Naive B cell (primary cell): Measurements from ENCODE around the gene SRCAP. TPM values are rescaled to one million over a fixed set of nuclear protein-coding genes. Genes with fewer than 3 reads are reported as not detected.

Experiments used
- ATAC-seq, 2 donors: fragments of 150-1000 bp; cut with Tn5 transposase; 2 replicates each; pipeline ENCODE4 v1.10.0; 2021; ENCODE audit warnings: low read depth in 2 of 2, mild to moderate bottlenecking in 2 of 2, moderate library complexity in 2 of 2
- DNase-seq: peaks from one replicate; pipeline ENCODE4 v3.0.0; 2022
- H3K27ac Mint-ChIP-seq, 6 donors: one replicate each; pipeline ENCODE4 v1.8.0; 2020 to 2022; ENCODE audit warnings: mild to moderate bottlenecking in 6 of 6, mixed read lengths in 6 of 6, moderate library complexity in 5 of 6, inconsistent platforms in 2 of 6
- H3K27me3 Mint-ChIP-seq, 3 donors: one replicate each; pipeline ENCODE4 v1.8.0; 2021 to 2022; ENCODE audit warnings: mixed read lengths in 3 of 3, mild to moderate bottlenecking in 1 of 3
- H3K36me3 Mint-ChIP-seq, 2 donors: one replicate each; pipeline ENCODE4 v1.8.0; 2020 to 2022; ENCODE audit warnings: mixed read lengths in 2 of 2, inconsistent platforms in 1 of 2, mild to moderate bottlenecking in 1 of 2
- H3K4me1 Mint-ChIP-seq, 3 donors: one replicate each; pipeline ENCODE4 v1.8.0; 2020 to 2022; ENCODE audit warnings: mixed read lengths in 3 of 3, inconsistent platforms in 1 of 3, mild to moderate bottlenecking in 1 of 3, moderate library complexity in 1 of 3
- H3K4me3 Mint-ChIP-seq, 8 donors: one replicate each; pipeline ENCODE4 v1.8.0; 2020 to 2022; ENCODE audit warnings: mild to moderate bottlenecking in 8 of 8, mixed read lengths in 8 of 8, moderate library complexity in 8 of 8, inconsistent platforms in 2 of 8
- H3K9me3 Mint-ChIP-seq, 7 donors: one replicate each; pipeline ENCODE4 v1.8.0; 2020 to 2022; ENCODE audit warnings: mixed read lengths in 7 of 7, mild to moderate bottlenecking in 5 of 7, inconsistent platforms in 2 of 7, moderate library complexity in 1 of 7
- polyA plus RNA-seq, 6 donors: library from polyadenylated mRNA; unstranded; fragments of 300-500 nt; fragmentation: Illumina TruSeq; gene quantifications; one replicate each; pipeline ENCODE4 v1.2.3, GENCODE V29; 2021; ENCODE audit warnings: low read depth in 6 of 6

Gene SRCAP
- polyA plus RNA-seq, 6 donors from 2014 or later: 11.9 to 41.5 (median 14.8) TPM; not detected in 1

DNA sequence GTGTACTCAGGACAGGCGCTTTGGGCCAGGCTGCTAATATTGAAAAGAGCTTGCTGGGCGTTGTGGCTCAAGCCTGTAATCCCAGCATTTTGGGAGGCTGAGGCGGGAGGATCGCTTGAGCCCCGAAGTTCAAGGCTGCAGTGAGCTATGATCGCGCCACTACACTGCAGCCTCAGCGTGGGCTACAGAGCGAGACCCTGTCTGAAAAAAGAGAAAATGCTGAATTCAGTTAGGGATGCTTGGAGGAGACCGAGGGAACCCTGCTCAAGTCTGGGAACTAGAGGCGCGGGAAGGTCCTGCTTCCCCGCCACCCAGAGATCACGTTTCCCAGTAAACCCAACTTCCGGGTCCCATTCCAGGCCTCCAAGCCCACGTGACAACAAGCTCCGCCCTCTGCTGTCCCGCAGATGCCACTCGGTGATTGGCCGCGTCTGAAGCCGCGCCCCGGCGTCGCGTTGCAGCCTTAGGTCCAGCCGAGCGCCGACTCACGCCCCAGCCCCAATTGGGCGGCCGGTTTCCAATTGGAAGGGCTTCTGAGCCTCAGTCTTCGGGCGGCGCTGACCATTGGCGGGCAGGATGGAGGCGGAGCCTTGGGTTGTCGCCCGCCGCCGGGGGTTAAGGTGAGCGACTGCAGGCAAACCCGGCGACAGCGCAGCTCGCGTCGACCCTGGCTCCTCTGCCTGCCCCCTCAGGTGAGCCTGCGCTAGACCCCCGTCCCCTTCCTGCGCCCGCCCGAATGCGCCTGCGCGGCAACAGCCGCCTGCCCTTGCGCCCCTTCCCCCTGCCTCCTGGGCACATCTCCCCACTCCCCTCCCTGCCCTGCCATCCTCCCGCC is 49.0 kb downstream of the SRCAP start, which contains the start of gene PHKG2:
Gene PHKG2, plus strand, starts transcription at position 627 of the 835 bp plus-strand sequence. CDS start 396 bp downstream, outside the sequence.
- Mint-ChIP-seq H3K9me3 (no peaks in the 10 kb centered on the region), H3K4me1 (peaks cover 23 to 32% (median 29%) of the 10 kb centered on the region in 3 donors), H3K36me3 (peaks cover 5 to 8% of the 10 kb centered on the region in 2 donors), H3K4me3 (peak within 1 kb of the TSS; percentile 88 to 97 (median 94)), H3K27ac (peak within 1 kb of the TSS; percentile 84 to 95 (median 88)), H3K27me3 (no peaks in the 10 kb centered on the region)
- ATAC-seq (peak; percentile 99), DNase-seq (peak; percentile 96)

DNA sequence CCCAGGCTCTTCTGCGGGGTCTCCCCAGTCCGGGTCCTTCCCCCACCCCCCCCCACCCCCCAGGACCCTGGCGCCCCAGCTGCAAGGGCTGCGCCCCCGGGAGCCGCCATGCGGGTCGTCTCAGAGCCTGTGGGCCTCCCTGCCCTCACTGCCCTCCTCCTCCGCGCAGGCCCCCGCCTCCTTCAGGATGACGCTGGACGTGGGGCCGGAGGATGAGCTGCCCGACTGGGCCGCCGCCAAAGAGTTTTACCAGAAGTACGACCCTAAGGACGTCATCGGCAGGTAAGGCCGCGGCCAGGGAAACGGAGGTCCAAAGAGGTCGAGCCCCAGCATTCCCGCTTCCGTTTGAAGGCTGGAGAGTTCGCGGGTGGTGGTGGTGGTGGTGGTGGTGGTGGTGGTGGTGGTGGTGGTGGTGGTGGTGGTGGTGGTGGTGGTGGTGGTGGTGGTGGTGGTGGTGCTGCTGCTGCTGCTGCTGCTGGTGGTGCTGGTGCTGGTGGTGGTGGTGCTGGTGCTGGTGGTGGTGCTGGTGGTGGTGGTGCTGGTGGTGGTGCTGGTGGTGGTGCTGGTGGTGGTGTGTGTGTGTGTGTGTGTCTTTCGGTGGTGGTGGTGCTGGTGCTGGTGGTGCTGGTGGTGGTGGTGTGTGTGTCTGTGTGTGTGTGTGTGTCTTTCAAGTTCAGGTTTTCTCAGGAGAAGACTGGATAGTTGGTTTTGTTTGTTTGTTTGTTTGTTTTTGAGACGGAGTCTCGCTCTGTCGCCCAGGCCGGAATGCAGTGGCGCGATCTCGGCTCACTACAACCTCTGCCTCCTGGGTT is 49.9 kb downstream of the SRCAP start:
- Mint-ChIP-seq H3K4me1 (peaks cover 23 to 32% (median 29%) of the 10 kb centered on the region in 3 donors), H3K36me3 (peaks cover 5 to 8% of the 10 kb centered on the region in 2 donors), H3K4me3 (peak overlapping the region; percentile 88 to 97 (median 94)), H3K27ac (peak overlapping the region in 4 of 6 donors; percentile 76 to 95 (median 87)), H3K9me3 (no peaks in the 10 kb centered on the region), H3K27me3 (no peaks in the 10 kb centered on the region)
- no peak for ATAC-seq
- DNase-seq: no peak

DNA sequence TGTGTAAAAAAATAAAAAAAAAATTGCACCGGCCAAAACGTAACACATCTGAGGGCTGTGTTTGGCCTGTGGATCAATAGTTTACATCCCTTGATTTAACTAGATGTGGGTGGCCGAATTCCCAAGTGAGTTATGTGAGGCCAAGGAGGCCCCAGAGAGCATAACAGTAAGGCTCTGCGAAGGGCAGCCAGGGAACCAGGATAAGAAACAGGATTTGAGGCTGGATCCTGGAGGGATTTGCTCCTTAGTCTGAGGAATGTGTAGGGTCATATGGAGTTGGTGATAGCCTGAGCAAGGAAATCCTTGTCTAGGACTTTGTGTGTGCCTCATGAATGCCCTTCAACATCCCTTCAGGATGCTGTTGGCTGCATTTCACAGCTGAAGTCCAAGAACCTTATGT is 51.2 kb downstream of the SRCAP start:
- Mint-ChIP-seq H3K9me3 (no peaks in the 10 kb centered on the region), H3K36me3 (peaks cover 5 to 8% of the 10 kb centered on the region in 2 donors), H3K4me3 (peak overlapping the region in 7 of 8 donors; percentile 9 to 96 (median 92)), H3K27ac (peak overlapping the region in 1 of 6 donors; percentile 33), H3K27me3 (no peaks in the 10 kb centered on the region), H3K4me1 (peaks cover 23 to 32% (median 29%) of the 10 kb centered on the region in 3 donors)
- DNase-seq (no peak), ATAC-seq (no peak)

DNA sequence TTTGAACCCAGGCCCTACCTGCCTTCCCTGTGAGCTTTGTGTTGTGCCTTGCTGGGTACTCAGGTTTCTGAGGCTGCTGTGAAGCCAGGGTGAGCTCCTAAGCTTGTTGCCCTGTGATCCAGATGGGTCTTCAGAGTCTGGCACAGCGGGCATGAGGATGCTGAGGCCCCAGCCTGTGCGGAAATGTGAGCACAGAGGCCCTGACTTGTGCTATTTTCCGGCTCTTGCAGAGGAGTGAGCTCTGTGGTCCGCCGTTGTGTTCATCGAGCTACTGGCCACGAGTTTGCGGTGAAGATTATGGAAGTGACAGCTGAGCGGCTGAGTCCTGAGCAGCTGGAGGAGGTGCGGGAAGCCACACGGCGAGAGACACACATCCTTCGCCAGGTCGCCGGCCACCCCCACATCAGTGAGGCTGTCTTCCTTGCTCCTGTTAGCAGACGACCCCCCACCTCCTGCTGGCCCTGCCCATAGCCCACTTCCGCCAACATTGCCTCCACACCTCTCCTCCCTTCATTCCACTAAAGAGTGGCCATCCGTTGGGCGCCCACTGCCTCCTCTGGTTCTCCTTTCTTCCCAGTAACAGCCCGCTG is 52.0 kb downstream of the SRCAP start:
- no peak overlapping the region for H3K27ac Mint-ChIP-seq
- DNase-seq (no peak), ATAC-seq (no peak)
- peaks cover 23 to 32% (median 29%) of the 10 kb centered on the region in 3 donors for H3K4me1 Mint-ChIP-seq
- no peaks in the 10 kb centered on the region for H3K27me3 Mint-ChIP-seq
- H3K36me3 Mint-ChIP-seq: peaks cover 5 to 8% of the 10 kb centered on the region in 2 donors
- peak overlapping the region in 4 of 8 donors; percentile 20 to 92 (median 36) for H3K4me3 Mint-ChIP-seq
- H3K9me3 Mint-ChIP-seq: no peaks in the 10 kb centered on the region

DNA sequence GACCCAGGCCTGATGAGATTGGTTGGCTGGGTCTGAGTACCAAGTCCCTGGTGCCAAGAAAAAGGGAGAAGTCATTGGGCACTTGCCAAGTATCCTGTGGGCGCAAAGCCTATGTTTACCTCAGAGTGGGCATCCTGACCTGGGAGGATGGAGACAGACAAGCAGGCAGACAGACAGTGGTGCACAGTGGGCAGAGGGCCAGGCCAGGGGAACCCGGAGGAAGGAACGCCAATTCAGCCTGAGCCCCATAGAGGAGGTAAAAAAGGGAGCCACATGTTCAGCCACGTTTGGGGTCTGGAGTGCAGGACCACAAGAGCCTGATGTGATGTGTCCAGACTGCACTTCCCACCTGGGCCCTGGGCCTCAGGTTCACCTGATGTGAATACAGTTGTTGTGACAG is 54.6 kb downstream of the SRCAP start:
- no peaks in the 10 kb centered on the region for H3K27me3 Mint-ChIP-seq
- H3K4me1 Mint-ChIP-seq: peaks cover 12 to 28% (median 18%) of the 10 kb centered on the region in 3 donors
- H3K9me3 Mint-ChIP-seq: no peaks in the 10 kb centered on the region
- H3K4me3 Mint-ChIP-seq: no peak overlapping the region
- ATAC-seq (no peak), DNase-seq (no peak)
- H3K27ac Mint-ChIP-seq: peak overlapping the region in 1 of 6 donors; percentile 14
- peaks cover 5 to 8% of the 10 kb centered on the region in 2 donors for H3K36me3 Mint-ChIP-seq

DNA sequence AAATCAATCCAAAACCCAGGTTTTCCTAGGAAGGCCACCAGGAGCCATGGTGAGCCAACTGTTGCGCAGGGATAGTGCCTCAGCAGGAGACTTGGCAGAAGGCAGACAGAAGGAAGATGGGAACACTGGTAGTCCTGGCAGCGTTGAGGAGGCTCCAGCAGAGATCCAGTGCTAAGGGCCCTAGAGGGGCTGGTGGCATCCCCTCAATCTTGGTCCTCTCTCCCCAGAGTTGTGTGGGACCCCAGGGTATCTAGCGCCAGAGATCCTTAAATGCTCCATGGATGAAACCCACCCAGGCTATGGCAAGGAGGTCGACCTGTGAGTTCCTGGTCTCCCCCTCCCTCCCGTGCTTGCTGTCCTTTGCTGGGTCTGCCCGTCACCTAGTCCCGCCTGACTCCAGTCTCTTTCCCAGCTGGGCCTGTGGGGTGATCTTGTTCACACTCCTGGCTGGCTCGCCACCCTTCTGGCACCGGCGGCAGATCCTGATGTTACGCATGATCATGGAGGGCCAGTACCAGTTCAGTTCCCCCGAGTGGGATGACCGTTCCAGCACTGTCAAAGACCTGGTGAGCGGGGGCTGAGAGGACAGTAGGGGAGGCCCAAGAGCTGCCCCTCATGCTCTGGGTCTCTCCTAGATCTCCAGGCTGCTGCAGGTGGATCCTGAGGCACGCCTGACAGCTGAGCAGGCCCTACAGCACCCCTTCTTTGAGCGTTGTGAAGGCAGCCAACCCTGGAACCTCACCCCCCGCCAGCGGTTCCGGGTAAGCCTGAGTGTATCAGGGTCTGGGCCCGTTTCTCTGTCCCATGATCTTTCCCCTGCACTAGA is 57.2 kb downstream of the SRCAP start:
- no peak for DNase-seq
- Mint-ChIP-seq H3K36me3 (peaks cover 5 to 6% of the 10 kb centered on the region in 2 donors), H3K9me3 (no peaks in the 10 kb centered on the region), H3K4me3 (peak overlapping the region in 1 of 8 donors; percentile 21), H3K4me1 (peaks cover 19 to 29% (median 24%) of the 10 kb centered on the region in 3 donors), H3K27ac (peak overlapping the region in 1 of 6 donors; percentile 42), H3K27me3 (no peaks in the 10 kb centered on the region)
- no peak for ATAC-seq

DNA sequence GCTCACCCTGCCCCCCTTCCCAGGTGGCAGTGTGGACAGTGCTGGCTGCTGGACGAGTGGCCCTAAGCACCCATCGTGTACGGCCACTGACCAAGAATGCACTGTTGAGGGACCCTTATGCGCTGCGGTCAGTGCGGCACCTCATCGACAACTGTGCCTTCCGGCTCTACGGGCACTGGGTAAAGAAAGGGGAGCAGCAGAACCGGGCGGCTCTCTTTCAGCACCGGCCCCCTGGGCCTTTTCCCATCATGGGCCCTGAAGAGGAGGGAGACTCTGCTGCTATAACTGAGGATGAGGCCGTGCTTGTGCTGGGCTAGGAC is 57.8 kb downstream of the SRCAP start:
- no peak overlapping the region for H3K27ac Mint-ChIP-seq
- no peak overlapping the region for H3K4me3 Mint-ChIP-seq
- no peaks in the 10 kb centered on the region for H3K27me3 Mint-ChIP-seq
- ATAC-seq (no peak), DNase-seq (no peak)
- no peaks in the 10 kb centered on the region for H3K9me3 Mint-ChIP-seq
- peaks cover 0 to under 1% of the 10 kb centered on the region in 2 donors for H3K36me3 Mint-ChIP-seq
- H3K4me1 Mint-ChIP-seq: peaks cover 16 to 27% (median 23%) of the 10 kb centered on the region in 3 donors

DNA sequence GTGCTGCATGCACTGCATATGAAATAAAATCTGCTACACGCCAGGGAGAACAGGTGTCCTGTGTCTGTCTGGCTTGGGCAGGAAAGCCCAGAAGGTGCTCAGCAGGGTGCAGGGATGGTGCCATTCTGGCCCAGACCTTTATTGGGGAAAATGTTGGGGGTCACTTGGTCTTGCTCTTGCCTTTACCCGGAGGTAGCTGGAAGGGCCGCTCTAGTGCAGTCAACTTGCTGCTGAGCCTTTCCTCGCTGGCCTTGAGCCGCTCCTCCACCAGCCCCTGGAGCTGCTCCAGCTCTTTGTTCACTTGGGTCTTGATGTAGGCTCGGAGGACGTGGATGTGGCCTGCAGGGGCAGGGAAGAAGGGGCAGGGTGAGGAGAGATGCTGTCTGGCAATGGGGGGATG is 58.3 kb downstream of the SRCAP start:
- Mint-ChIP-seq H3K36me3 (no peaks in the 10 kb centered on the region), H3K4me1 (peaks cover 16 to 27% (median 23%) of the 10 kb centered on the region in 3 donors), H3K27me3 (no peaks in the 10 kb centered on the region), H3K9me3 (no peaks in the 10 kb centered on the region), H3K27ac (peak overlapping the region in 2 of 6 donors; percentile 59 to 76), H3K4me3 (peak overlapping the region in 1 of 8 donors; percentile 35)
- DNase-seq (no peak), ATAC-seq (no peak)

DNA sequence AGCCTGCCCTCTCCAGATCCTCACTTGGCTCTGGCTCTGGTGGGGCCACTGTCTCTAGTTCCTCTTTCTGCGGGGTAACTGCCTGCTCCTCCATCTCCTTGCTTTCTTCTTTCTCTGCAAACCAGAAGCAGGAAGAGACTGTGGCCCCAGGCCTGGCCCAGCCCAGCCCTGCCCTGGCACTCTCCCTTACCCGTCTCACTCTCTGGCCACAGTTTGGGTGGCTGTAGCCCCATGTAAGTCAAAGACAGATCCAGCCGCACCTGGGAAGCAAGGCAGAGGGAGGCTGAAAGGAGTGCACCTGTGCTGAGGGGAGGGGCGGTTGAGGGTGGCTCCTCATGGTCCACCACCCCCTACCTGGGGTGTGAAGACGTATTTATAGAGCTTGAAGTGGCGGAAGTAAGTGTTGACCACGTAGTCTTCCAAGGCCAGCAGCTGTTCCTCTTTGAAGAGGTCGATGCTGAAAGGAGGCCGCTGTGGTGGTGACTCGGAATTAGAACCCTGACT is 60.1 kb downstream of the SRCAP start:
- DNase-seq: no peak
- Mint-ChIP-seq H3K9me3 (no peaks in the 10 kb centered on the region), H3K27me3 (no peaks in the 10 kb centered on the region), H3K4me3 (peak overlapping the region in 4 of 8 donors; percentile 12 to 98 (median 60)), H3K4me1 (peaks cover 26 to 41% (median 38%) of the 10 kb centered on the region in 3 donors), H3K36me3 (no peaks in the 10 kb centered on the region), H3K27ac (peak overlapping the region in 3 of 6 donors; percentile 17 to 85 (median 76))
- no peak for ATAC-seq

DNA sequence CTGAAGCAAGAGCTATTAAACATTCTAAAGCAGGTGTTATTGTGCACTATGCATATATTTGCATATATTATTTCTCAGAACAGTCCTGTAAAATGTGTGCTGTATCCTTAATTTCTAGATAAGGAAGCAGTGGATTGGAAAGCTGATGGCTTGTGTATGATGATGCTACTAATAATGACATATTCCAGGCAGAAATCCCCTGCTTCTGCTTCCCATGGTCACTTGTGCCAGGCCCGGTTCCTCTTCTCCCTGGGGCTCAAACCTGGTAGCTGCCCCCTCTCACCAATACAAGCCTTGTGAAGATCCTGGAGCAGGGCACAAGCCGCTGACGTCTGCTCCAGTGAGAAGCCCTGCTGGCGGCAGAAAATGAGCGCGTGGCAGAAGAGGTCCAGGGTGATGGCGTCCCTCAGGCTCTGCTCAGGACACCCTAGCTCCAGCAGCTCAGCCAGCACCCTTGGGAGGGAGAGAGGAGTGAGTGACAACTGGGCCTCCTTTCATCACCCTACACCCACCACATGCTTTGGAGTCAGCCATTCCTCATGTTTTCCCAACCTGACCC is 61.1 kb downstream of the SRCAP start:
- DNase-seq: no peak
- ATAC-seq: no peak
- H3K4me1 Mint-ChIP-seq: peaks cover 26 to 41% (median 38%) of the 10 kb centered on the region in 3 donors
- H3K36me3 Mint-ChIP-seq: no peaks in the 10 kb centered on the region
- peak overlapping the region in 5 of 8 donors; percentile 6 to 98 (median 93) for H3K4me3 Mint-ChIP-seq
- no peaks in the 10 kb centered on the region for H3K9me3 Mint-ChIP-seq
- H3K27me3 Mint-ChIP-seq: no peaks in the 10 kb centered on the region
- H3K27ac Mint-ChIP-seq: peak overlapping the region in 1 of 6 donors; percentile 90

DNA sequence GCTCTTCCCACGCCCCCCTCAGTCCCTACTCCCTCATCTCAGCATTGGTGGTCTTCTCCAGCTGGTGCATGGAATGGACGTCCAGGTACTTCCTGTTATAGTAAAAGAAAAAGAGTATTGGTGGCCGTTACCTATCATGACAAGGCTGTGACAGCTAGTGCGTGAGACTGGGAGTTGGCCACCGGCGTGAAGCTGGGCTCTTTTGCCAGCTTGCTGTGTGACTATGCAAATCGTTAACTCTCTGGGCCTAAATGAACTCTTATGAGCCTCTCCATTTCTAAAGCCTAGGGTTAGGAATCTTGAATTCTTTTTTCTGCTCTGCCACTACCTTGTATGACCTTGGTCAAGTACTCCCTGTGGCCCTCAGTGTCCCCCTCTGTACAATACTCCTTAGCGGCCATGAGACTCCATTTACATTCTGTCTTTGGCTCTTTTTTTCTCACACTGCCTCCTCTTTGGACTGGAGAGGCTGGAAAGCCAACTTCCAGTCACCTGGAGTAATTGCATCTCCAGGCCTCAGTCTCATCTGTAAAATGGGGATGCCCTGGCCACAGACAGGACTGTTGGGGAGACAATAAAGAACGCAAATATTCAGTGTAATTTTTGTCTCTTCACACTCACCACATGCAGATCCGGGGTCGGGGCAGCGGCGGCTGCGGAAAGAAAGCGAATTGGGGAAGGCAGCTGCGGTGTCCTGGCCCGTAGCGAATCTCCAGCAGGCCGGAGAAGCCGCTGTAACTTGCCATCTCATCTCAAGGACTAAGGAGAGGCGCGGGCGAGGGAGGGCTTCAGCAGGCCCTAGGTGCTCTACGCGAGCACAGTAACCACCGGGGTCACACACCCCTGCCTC is 61.8 kb downstream of the SRCAP start:
- Mint-ChIP-seq H3K4me1 (peaks cover 29 to 41% (median 38%) of the 10 kb centered on the region in 3 donors), H3K36me3 (peaks cover 0 to 4% of the 10 kb centered on the region in 2 donors), H3K9me3 (no peaks in the 10 kb centered on the region), H3K27ac (peak overlapping the region; percentile 60 to 99 (median 94)), H3K27me3 (no peaks in the 10 kb centered on the region), H3K4me3 (peak overlapping the region; percentile 93 to 98 (median 98))
- DNase-seq (no peak), ATAC-seq (no peak)
